C4-2B (cell line): ENCODE measurements around the gene PRAMEF15.
"Not testable (repeated sequence)": the region's sequence is repeated elsewhere in the genome, so short reads cannot be mapped to it uniquely, and the experiment has no call there.

ENCODE experiments used
- H3K27ac ChIP-seq: fragments of 450-650 bp; 2 replicates; pipeline ENCODE4 v1.5.1; 2017
- CTCF ChIP-seq: fragments of 450-650 bp; conservative IDR thresholded peaks from 2 replicates; pipeline ENCODE4 v1.5.1; 2017; ENCODE audit warnings: mild to moderate bottlenecking

PRAMEF15 gene

GRCh38 chr1:13368544-13368943, 53.2 kb downstream of the PRAMEF15 start:
- TF ChIP-seq CTCF = peak; percentile 64
- H3K27ac ChIP-seq = not testable (repeated sequence)
